GM13976 (cell line): Measurements from ENCODE around the gene TM4SF4.

ENCODE experiments used
- DNase-seq: peaks from one replicate; pipeline ENCODE4 v3.0.0; 2012; ENCODE audit warnings: low spot score
- CTCF ChIP-seq: IDR thresholded peaks from 2 replicates; pipeline ENCODE4 v1.5.1; 2012; ENCODE audit warnings: borderline replicate concordance, mild to moderate bottlenecking; ENCODE audit not compliant: insufficient read depth; ENCODE audit errors: extremely low read depth, missing control alignments, control extremely low read depth
- in situ Hi-C: fragments of 300-500 bp; cut with MboI; formaldehyde crosslinking; loops from one replicate; pipeline ENCODE4 v1.12.0; 2022; ENCODE audit warnings: low sequenced_read_pairs, mixed read lengths, inconsistent platforms; ENCODE audit not compliant: unreplicated experiment

Gene TM4SF4

GRCh38 chr3:149489060-149489690, 14.7 kb downstream of the TM4SF4 start:
- DNase-seq = peak; percentile 29
- in situ Hi-C loops = loop anchor here (10.0 to 25.0 kb wide), 3 partner anchors 94 to 527 kb away; no protein-coding TSS in a partner anchor
- TF ChIP-seq CTCF = peak; percentile 12

- in situ Hi-C loops = loop anchor here (25.0 kb wide), 2 partner anchors 378 to 528 kb away; no protein-coding TSS in a partner anchor
- TF ChIP-seq CTCF = no peak
- DNase-seq = no peak
Observed at GRCh38 chr3:149490260-149490971, 15.9 kb downstream of the TM4SF4 start.

- TF ChIP-seq CTCF = no peak
- in situ Hi-C loops = loop anchor here (25.0 kb wide), 2 partner anchors 381 to 531 kb away; no protein-coding TSS in a partner anchor
- DNase-seq = no peak
Observed at GRCh38 chr3:149493315-149494021, 19.0 kb downstream of the TM4SF4 start.

GRCh38 chr3:149494022-149494758, 19.7 kb downstream of the TM4SF4 start:
- in situ Hi-C loops = loop anchor here (25.0 kb wide), 2 partner anchors 382 to 532 kb away; no protein-coding TSS in a partner anchor
- peak; percentile 55 for TF ChIP-seq CTCF
- DNase-seq = peak; percentile 47

- no peak for DNase-seq
- in situ Hi-C loops = loop anchor here (25.0 kb wide), 2 partner anchors 383 to 533 kb away; no protein-coding TSS in a partner anchor
- no peak for TF ChIP-seq CTCF
Observed at GRCh38 chr3:149494759-149495580, 20.5 kb downstream of the TM4SF4 start.
